ENCODE measurements around the gene MAD2L1BP. TPM values are rescaled to one million over a fixed set of nuclear protein-coding genes. Genes with fewer than 3 reads are reported as not detected.
"Not testable (repeated sequence)": the region's sequence is repeated elsewhere in the genome, so short reads cannot be mapped to it uniquely, and the experiment has no call there.

Gene MAD2L1BP
- polyA plus RNA-seq, 3 donors: 14.8 to 20.5 (median 15.1) TPM

DNA sequence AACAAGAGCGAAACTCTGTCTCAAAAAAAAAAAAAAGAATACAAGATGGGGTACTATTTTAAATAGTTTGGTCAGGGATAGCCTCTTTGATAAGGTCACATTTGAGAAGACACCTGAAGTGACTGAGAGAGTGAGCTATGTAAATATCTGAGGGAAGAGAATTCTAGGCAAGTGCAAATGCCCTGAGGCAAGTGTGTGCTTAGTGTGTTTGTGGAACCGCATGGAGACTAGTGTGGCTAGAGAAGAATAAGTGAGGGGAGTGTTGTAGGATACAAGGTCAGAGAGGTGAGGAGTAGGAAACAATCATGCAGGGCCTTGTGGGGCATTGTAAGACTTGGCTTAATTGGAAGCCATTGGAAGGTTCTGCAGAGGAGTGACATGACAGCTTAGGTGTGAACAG, 12.6 kb downstream of the MAD2L1BP start:
- no peak overlapping the region for H3K27ac ChIP-seq (ENCODE audit: low read depth, low read length)
- WGBS, 3 donors: 89 to 100% (median 96%) methylated on average over 2 of the region's 2 CpGs

DNA sequence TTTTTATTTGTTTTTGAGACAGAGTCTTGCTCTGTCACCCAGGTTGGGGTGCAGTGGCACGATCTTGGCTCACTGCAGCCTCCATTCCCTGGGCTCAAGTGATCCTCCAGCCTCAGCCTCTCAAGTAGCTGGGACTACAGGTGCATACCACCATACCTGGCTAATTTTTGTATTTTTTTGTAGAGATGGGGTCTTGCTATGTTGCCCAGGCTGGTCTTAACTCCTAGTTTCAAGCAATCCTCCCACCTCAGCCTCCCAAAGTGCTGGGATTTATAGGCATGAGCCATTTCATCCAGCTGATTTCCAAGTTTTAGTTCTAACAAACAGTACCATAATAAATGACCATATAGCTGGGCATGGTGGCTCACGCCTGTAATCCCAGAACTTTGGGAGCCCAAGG, 17.2 kb downstream of the MAD2L1BP start:
- WGBS, 3 donors: 91 to 95% (median 95%) methylated on average over 2 of the region's 2 CpGs
- not testable (repeated sequence) for H3K27ac ChIP-seq (ENCODE audit: low read depth, low read length)

DNA sequence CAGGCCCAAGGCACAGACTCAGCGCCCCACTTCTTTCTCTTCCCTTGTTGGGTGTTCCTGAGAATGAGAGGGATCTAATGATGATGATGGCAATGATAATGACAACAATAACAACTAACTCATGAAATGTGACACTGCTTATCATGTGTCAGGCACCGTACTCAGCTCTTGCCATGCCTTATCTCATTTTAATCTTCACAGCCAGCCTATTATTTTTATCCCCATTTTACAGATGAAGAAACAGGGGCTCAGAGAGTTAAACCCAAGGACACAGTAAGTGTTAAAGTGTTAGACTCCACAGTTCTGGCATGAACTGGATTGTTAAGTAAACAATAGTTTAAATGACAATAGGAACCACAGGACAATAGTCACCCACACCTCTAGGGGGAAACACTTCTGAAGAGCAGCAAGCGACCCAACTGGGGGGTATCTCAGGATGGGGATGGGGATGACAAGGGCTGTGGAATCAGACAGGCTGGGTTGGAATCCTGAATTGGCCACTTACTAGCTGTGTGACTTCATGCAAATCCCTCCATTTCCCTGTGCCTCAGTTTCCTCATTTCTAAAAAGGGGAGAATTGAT, 21.7 kb downstream of the MAD2L1BP start:
- 78 to 98% (median 93%) methylated on average over 3 of the region's 3 CpGs for WGBS, 3 donors
- no peak overlapping the region for H3K27ac ChIP-seq (ENCODE audit: low read depth, low read length)

DNA sequence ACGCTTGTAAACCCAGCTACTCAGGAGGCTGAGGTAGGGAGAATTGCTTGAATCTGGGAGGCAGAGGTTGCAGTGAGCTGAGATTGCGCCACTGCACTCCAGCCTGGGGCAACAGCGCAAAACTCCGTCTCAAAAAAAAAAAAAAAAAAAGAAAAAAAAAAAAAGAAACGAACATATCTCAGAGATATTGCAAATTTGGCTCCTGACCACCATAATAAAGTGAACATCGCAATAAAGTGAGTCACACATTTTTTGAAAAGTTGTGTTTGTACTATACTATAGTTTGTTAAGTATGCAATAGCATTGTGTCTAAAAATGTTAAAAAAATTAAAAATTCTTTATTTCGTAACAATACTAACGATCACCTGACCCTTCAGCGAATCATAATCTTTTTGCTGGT, 22.5 kb downstream of the MAD2L1BP start:
- no peak overlapping the region for H3K27ac ChIP-seq (ENCODE audit: low read depth, low read length)
- WGBS, 3 donors: 93 to 94% (median 93%) methylated on average over 9 of the region's 9 CpGs

DNA sequence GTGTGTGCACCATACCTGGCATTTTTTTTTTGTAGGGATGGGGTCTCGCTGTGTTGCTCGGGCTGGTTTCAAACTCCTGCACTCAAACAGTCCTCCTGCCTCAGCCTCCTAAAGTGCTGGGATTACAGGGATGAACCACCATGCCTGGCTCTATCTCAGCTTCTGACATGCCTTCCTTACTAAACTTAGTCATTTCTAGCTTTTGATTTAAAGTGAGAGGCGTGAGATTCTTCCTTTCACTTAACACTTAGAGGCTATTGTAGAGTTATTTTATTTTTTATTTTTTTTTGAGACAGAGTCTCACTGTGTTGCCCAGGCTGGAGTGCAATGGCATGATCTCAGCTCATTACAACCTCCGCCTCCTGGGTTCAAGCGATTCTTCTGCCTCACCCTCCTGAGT, 27.3 kb downstream of the MAD2L1BP start:
- WGBS, 3 donors: 92 to 97% (median 95%) methylated on average over 5 of the region's 5 CpGs
- not testable (repeated sequence) for H3K27ac ChIP-seq (ENCODE audit: low read depth, low read length)

DNA sequence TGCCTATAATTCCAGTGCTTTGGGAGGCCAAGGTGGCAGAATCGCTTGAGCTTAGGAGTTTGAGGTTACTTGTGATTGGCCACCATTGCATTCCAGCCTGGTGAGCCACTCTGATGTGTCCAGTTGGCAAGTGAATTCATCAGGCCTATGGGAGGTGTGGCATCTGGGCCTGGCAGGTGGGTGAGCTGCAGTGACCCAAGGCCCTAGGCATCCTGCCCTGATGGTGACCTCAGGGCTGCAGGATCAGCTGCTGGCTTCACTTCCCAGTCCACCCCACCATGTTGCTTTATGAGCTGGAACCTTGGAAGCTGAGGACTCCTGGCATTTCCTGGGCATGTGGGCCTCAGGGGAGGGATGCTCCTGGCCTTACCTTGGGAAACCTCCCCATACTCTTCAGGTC, 29.7 kb downstream of the MAD2L1BP start:
- 89 to 92% (median 91%) methylated on average over 1 of the region's 1 CpG for WGBS, 3 donors
- H3K27ac ChIP-seq (ENCODE audit: low read depth, low read length): no peak overlapping the region

DNA sequence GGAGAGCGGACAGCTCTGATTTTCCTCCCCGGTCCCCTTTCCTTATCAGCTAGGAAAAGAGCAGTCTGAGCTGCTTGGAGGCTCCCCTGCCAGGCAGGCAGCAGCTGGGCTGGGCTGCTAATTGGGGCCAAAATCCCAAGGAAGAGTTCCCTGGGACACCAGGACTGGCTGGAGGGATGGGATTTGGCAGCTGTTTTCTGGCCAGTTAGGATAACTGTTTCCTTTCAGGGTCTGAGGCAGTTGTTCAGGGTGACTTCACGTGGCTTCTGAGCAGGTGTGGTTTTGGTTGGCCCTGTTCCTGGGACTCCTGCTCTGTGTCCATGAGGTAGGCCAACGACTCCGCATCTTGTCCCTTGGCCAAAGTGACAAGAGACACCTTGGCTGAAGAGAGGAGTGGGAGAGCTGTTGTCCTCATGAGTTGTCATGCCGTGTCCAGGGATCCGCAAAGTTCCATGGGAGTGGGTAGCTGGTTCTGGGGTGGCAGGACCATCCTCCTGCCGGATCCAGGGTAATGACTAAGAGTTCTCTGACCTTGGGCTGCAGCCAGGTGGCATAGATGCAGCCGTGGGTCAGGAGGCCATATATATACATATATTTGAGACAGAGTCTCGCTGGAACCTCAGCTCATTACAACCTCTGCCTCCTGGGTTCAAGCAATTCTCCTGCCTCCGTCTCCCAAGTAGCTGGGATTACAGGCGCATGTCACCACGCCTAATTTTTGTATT, 30.7 kb downstream of the MAD2L1BP start:
- WGBS, 3 donors: 55 to 69% (median 66%) methylated on average over 13 of the region's 13 CpGs
- H3K27ac ChIP-seq (ENCODE audit: low read depth, low read length): no peak overlapping the region

DNA sequence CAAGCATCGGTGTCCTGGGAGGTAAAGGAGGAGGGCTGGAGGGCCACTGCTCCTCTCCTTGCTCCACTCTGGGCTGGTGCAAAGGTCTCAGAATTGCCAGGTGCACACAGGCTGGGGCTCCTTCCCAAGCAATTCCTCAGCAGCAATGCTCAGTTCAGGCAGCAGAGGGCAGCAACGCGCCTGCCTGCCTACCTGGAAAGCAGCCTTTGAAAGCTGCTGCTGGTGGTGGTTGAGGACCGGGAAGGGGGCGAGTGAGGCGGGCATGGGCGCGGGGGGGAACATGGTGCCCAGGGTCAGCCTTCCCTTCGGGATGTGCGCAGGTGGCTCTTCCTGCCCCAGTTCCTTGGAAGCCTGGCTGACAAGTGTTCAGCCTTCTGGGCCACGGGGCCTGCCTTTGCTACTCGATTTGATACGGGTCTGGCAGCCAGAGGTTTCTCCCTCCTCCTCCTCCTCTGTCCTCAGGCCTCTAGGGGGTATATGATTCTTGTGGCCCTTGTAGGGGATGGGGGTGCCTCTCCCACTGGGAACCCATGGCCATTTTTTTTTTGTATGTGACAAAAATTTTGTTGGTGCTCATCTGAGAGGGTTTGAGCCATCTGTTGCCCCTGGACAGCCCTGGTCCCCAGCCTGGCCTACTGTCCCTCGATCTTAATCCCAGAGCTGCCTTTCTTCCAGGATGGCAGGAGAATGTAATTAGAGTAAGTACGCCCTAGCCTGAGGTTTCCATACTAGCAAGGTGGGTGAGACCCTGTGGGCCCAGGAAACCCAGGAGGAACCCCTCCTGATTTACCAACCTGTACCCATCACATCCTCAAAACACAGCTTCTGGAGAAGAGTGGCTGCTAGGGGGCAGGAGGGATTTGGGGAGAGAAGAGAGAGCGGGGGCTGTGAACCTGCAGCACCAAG, 31.9 kb downstream of the MAD2L1BP start:
- H3K27ac ChIP-seq (ENCODE audit: low read depth, low read length): no peak overlapping the region
- WGBS, 3 donors: 13 to 20% (median 13%) methylated on average over 9 to 16 of the region's 16 CpGs

DNA sequence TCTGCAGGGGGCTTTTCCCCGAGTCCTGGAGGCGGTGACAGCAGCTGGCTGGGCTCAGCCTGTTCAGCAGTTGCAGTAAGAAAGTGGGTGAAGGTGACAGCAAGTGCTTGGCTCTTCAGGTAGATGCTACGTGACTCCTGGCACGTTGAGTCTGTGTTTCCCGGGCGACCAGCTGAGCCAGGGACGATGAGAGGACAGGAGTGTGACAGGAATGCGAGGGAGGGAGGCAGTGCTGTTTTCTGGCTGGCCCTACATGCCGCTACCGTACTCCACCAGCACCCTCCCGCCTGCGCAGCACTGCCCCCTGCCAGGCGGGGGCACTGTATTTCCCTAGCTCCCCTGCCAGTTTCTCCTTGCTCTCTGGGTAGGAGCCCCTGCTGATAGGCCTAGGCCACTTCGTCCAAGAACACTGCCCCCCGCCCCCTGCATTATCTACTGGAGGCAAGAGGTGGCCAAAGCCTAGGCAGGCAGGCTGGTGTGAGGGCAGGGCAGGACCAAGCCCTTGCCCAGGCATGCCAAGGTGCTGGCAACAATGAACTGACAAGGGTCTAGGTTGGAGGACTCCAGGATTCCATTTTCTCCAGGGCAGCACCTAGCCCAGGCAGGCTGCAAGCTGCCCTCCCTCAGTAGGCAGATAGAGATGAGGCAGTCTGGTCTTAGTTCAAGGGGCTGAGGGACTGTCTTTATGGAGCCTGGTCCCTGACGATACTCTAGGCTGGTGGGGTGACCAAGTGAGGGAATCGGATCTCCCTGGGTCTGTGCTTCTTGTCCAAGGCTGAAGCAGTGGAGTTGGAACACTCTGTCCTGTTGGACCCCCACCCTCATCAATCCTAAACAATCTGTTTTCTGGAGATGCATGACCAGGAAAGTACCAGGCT, 32.8 kb downstream of the MAD2L1BP start:
- H3K27ac ChIP-seq (ENCODE audit: low read depth, low read length): no peak overlapping the region
- 19 to 41% (median 28%) methylated on average over 17 of the region's 17 CpGs for WGBS, 3 donors

DNA sequence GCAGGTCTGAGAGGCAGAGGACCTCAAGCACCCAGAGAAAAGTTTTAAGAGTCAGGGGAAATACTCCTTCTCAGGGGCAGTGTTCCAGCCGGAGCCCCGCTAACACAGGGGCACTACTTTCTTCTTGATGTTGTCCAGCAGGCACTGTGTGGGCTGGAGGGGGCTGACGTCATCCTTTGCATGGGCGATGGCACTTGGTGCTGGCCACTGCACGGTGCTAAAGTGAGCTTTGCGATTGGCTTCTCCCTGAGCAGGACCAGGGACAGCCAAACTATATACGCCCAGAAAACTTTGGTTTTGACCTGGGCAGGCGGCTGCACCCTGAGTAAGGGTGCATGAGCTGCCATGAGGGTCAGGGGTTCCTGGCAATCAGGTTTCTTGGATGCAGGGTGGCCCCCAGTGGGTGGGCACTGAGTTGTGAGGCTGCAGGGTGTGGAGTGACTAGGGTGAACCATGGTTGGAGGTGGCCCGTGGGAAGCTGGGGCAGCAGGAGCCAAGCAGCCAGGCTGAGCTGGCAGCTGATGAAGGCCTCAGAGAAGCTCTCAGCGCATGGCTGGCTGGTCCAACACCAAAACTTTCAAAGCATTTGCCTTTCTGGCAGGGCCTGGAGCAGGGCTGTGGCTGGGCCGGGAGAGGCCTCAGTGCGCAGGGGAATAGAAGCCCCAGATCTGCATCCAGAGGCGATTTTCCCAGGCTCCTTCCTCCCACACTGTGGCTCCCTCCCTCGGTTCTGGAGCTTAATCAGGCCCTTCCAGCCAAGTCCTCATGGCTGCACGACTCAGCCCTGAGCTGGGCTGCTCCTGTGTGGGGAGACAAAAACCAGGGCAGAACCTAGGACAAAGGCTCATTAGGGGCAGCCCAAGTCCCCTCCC, 33.6 kb downstream of the MAD2L1BP start:
- 47 to 65% (median 58%) methylated on average over 15 of the region's 15 CpGs for WGBS, 3 donors

DNA sequence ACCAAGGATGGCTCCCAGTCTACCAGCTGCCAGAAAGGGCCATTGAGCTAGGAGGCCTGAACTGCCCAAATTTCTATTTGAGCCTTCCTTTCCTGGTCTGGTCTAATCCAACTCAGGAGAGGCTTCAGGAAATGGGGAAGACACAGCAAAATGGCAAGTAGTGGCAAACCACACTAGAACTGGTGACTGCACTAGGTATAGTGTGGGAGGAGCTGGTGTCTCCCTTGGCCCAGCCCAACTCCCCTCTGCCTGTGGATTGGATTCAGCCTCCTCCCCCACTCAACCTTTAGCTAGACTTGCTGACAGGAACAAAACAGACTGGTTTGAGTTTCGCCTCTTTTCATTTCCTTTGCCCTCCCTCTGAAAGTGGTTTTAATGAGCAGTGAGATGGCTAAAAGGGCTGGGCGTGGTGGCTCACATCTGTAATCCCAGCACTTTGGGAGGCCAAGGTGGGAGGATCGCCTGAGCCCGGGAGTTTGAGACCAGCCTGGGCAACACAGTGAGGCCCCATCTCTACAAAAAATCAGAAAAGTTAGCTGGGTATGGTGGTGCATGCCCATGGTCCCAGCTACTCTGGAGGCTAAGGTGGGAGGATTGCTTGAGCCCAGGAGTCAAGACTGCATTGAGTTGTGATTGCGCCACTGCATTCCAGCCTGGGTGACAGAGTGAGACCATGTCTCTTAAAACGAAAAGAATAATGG, 34.4 kb downstream of the MAD2L1BP start:
- WGBS, 3 donors: 63 to 90% (median 72%) methylated on average over 6 of the region's 6 CpGs

More for the DNA sequence above, 33.6 kb downstream of the MAD2L1BP start:
- no peak overlapping the region for H3K27ac ChIP-seq (ENCODE audit: low read depth, low read length)

DNA sequence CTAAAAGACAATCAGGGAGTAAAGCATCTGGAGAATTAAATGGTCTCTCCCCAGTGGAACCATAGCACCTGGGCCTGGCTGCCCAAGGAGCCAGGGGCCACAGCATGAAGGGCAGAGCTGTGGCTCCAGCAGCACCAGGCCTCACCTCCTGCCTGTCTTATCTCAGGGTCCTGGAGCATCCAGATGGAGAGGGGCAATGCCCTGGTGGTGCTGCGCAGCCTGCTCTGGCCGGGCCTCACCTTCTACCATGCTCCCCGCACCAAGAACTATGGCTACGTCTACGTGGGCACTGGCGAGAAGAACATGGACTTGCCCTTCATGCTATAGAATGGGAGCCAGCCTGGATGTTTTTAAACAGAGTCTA, 35.0 kb downstream of the MAD2L1BP start:
- no peak overlapping the region for H3K27ac ChIP-seq (ENCODE audit: low read depth, low read length)
- WGBS, 3 donors: 94 to 98% (median 97%) methylated on average over 6 of the region's 6 CpGs

More for the DNA sequence above, 34.4 kb downstream of the MAD2L1BP start:
- H3K27ac ChIP-seq (ENCODE audit: low read depth, low read length): no peak overlapping the region

DNA sequence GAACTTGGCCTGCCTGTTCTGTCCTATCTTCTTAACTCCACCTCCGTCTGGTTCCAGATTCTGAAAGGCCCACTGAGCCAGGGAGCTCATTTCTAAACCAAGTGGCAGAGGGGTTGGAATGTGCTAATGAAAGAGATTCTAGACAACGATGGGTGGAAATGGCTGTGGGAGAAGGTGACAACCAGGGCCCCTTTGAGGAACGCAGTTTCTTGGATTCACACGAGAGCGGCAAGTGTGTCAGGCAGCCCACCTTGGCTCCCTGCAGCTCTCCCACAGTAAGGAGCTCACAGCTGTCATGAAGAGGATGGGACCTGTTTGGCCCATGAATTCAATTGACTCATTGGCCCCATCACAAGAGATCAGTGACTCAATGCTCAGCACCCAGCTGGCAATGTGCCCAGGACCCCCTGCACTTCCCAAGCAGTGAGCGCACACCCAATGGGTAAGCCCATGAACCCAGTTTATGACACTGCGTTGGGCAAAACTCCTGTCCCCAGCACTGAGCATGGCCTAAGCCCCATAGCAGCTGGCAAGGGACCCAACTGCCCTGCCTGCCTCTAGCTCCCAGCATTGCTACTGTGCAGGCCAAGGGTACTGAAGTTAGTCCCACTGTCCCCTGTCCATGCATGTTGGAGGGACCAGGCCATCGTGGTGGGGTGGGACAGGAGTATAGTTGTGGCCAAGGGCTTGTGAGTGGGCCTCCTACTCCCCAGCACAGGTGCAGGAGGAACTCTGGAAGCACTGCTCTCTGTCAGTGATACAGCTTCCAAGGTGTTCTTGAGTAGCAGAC, 35.6 kb downstream of the MAD2L1BP start:
- 86 to 97% (median 88%) methylated on average over 8 of the region's 8 CpGs for WGBS, 3 donors
- H3K27ac ChIP-seq (ENCODE audit: low read depth, low read length): no peak overlapping the region

DNA sequence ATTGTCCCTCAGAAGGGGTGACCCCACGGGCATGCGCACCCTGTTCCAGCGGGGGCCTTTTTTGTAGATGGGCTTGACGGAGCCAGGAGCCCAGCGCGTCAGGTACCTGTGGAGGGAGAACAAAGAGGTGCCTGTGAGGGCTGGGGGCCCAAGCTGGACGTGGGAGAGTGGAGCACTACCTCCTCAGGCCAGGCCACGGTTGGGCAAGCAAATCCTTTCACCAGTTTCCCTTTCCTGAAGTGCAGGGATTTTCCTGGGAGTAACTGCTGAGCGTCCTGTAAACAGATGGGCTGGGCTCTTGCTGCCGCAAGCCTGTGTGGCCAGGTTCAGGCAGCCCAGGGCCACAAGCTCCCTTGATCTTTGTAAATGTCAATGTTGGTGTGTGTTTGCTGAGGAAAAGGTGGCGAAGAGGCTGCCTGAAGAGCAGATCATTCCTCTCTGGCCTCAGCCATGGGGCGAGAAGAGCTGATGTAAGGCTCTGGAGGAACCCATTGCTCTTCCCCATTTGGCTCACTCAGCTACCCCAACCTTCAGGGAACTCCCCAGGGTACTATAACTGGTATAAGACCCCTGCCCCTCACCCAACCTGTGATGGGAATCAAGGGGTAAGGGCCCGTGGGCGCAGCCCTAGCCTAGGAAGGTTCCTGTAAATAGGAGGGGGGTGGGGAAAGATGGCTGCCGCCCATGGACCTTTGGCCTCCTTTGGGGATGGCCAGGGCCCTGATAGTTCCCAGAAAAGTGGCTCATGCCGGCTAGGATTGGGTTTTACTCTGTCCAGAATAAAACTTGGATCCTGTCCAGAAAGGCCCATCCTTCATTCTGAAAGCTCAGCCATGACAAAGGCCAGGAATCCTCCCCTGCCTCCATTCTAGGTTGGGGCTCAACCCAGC, 36.4 kb downstream of the MAD2L1BP start:
- no peak overlapping the region for H3K27ac ChIP-seq (ENCODE audit: low read depth, low read length)
- WGBS, 3 donors: 65 to 80% (median 67%) methylated on average over 16 of the region's 16 CpGs

DNA sequence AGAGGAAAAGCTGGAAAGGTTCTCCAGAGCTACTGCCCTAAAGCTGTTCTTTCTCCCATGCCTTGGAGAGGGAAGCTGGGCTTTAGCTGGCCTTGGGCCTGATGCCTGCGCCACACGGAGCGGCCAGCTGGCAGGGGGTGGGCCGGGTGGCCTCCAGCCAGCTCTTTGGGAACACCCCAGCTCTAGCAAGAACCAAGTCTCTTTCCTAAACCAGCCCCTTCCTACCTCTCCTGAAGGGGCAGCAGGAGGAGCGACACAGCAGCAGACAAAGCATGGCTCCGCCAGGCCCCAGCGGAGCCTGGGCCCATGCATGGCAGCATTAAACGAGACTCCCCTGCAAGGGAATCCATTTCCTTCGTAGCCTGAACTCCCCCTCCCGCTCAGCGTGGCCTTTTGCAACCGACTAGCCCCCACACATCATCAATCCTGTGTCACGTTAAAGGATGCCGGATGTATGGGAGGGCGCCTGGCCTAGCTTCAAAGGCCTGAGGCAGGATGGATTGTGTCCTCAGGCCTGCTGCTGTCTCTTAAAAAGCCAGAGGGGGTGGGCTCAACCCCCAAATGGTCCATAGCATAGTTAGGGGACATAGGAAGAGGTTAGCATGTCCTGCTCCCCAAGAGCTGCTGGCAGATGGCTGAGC, 37.9 kb downstream of the MAD2L1BP start:
- 56 to 78% (median 74%) methylated on average over 15 of the region's 15 CpGs for WGBS, 3 donors
- no peak overlapping the region for H3K27ac ChIP-seq (ENCODE audit: low read depth, low read length)
